Activated CD8-positive, alpha-beta memory T cell treated with anti-CD3 and anti-CD28 coated beads, Interleukin-2, amount 10 ng/mL, durations not matched to agents 7 days and 5 days (primary cell): ENCODE data around the gene GALNT18. TPM values are rescaled to one million over a fixed set of nuclear protein-coding genes. Genes with fewer than 3 reads are reported as not detected.

Source experiments
- ATAC-seq: fragments of 150-1000 bp; cut with Tn5 transposase; one replicate; pipeline ENCODE4 v1.10.0; 2021; ENCODE audit warnings: moderate library complexity
- CTCF ChIA-PET: fragments of 350-600 bp; sonication (Branson Sonifier 250); formaldehyde crosslinking; loops from one replicate; lab custom pipeline; 2021; ENCODE audit warnings: antibody characterized with exemption; lab: Charles Lee
- DNase-seq: peaks from one replicate; pipeline ENCODE4 v3.0.0-alpha.2; 2020
- H3K27ac Mint-ChIP-seq: one replicate; pipeline ENCODE4 v1.8.0; 2021; ENCODE audit warnings: mild to moderate bottlenecking, mixed read lengths
- H3K27me3 Mint-ChIP-seq: one replicate; pipeline ENCODE4 v1.8.0; 2021; ENCODE audit warnings: mixed read lengths
- H3K36me3 Mint-ChIP-seq: one replicate; pipeline ENCODE4 v1.8.0; 2021; ENCODE audit warnings: mild to moderate bottlenecking, mixed read lengths
- H3K4me1 Mint-ChIP-seq: one replicate; pipeline ENCODE4 v1.8.0; 2021; ENCODE audit warnings: mixed read lengths
- H3K4me3 Mint-ChIP-seq: one replicate; pipeline ENCODE4 v1.8.0; 2021; ENCODE audit warnings: mild to moderate bottlenecking, moderate library complexity, mixed read lengths
- H3K9me3 Mint-ChIP-seq: one replicate; pipeline ENCODE4 v1.8.0; 2022; ENCODE audit warnings: low read depth, mixed read lengths
- total RNA-seq, 2 experiments: library from RNA; stranded (reverse); gene quantifications; one replicate each; pipeline ENCODE4 v1.2.3, GENCODE V29; 2021

GALNT18 gene
- total RNA-seq, 2 experiments from 2014 or later, result 0.32 to 0.70 TPM

- no peak overlapping the region for H3K4me3 Mint-ChIP-seq
- H3K4me1 Mint-ChIP-seq, result peaks cover 12% of the 10 kb centered on the region
- CTCF ChIA-PET, result no interaction called here
- no peak for DNase-seq
- peaks cover 5% of the 10 kb centered on the region for H3K27me3 Mint-ChIP-seq
- no peak overlapping the region for H3K27ac Mint-ChIP-seq
- H3K9me3 Mint-ChIP-seq, result no peaks in the 10 kb centered on the region
- no peaks in the 10 kb centered on the region for H3K36me3 Mint-ChIP-seq
- no peak for ATAC-seq
Measured at GRCh38 chr11:11520231-11521015, 101.4 kb downstream of the GALNT18 start.

GRCh38 chr11:11519184-11519583, 102.6 kb downstream of the GALNT18 start:
- DNase-seq (no peak), ATAC-seq (no peak)
- CTCF ChIA-PET, result no interaction called here
- Mint-ChIP-seq H3K27ac (no peak overlapping the region), H3K27me3 (no peaks in the 10 kb centered on the region), H3K36me3 (no peaks in the 10 kb centered on the region), H3K4me3 (no peak overlapping the region), H3K4me1 (peaks cover 12% of the 10 kb centered on the region), H3K9me3 (no peaks in the 10 kb centered on the region)

GRCh38 chr11:11514246-11514645, 107.6 kb downstream of the GALNT18 start:
- ATAC-seq (no peak), DNase-seq (no peak)
- H3K9me3 Mint-ChIP-seq, result no peaks in the 10 kb centered on the region
- CTCF ChIA-PET, result no interaction called here
- H3K27ac Mint-ChIP-seq, result no peak overlapping the region
- no peaks in the 10 kb centered on the region for H3K36me3 Mint-ChIP-seq
- no peak overlapping the region for H3K4me3 Mint-ChIP-seq
- H3K4me1 Mint-ChIP-seq, result no peaks in the 10 kb centered on the region
- no peaks in the 10 kb centered on the region for H3K27me3 Mint-ChIP-seq

- Mint-ChIP-seq H3K9me3 (no peaks in the 10 kb centered on the region), H3K27me3 (peaks cover 2% of the 10 kb centered on the region), H3K36me3 (no peaks in the 10 kb centered on the region), H3K4me1 (no peaks in the 10 kb centered on the region), H3K4me3 (no peak overlapping the region), H3K27ac (no peak overlapping the region)
- DNase-seq (no peak), ATAC-seq (no peak)
- CTCF ChIA-PET, result no interaction called here
Measured at GRCh38 chr11:11513422-11513821, 108.4 kb downstream of the GALNT18 start.

GRCh38 chr11:11512929-11513328, 108.9 kb downstream of the GALNT18 start:
- H3K9me3 Mint-ChIP-seq, result no peaks in the 10 kb centered on the region
- H3K27ac Mint-ChIP-seq, result no peak overlapping the region

GRCh38 chr11:11512502-11512901, 109.3 kb downstream of the GALNT18 start:
- H3K4me3 Mint-ChIP-seq, result no peak overlapping the region
- ATAC-seq (no peak), DNase-seq (no peak)
- H3K4me1 Mint-ChIP-seq, result no peaks in the 10 kb centered on the region
- no peaks in the 10 kb centered on the region for H3K9me3 Mint-ChIP-seq
- CTCF ChIA-PET, result no interaction called here
- no peaks in the 10 kb centered on the region for H3K36me3 Mint-ChIP-seq
- no peak overlapping the region for H3K27ac Mint-ChIP-seq
- peaks cover 8% of the 10 kb centered on the region for H3K27me3 Mint-ChIP-seq

More at GRCh38 chr11:11512929-11513328, 108.9 kb downstream of the GALNT18 start:
- DNase-seq, result no peak
- Mint-ChIP-seq H3K36me3 (no peaks in the 10 kb centered on the region), H3K27me3 (peaks cover 3% of the 10 kb centered on the region), H3K4me1 (no peaks in the 10 kb centered on the region), H3K4me3 (no peak overlapping the region)
- CTCF ChIA-PET, result no interaction called here
- ATAC-seq, result no peak

GRCh38 chr11:11512090-11512489, 109.7 kb downstream of the GALNT18 start:
- CTCF ChIA-PET, result no interaction called here
- DNase-seq, result no peak
- Mint-ChIP-seq H3K9me3 (no peaks in the 10 kb centered on the region), H3K4me1 (no peaks in the 10 kb centered on the region), H3K27ac (no peak overlapping the region), H3K36me3 (no peaks in the 10 kb centered on the region), H3K27me3 (peaks cover 8% of the 10 kb centered on the region), H3K4me3 (no peak overlapping the region)
- no peak for ATAC-seq

GRCh38 chr11:11510939-11511338, 110.9 kb downstream of the GALNT18 start:
- ATAC-seq (no peak), DNase-seq (no peak)
- no peaks in the 10 kb centered on the region for H3K36me3 Mint-ChIP-seq
- H3K27ac Mint-ChIP-seq, result no peak overlapping the region
- no peaks in the 10 kb centered on the region for H3K4me1 Mint-ChIP-seq
- peaks cover 8% of the 10 kb centered on the region for H3K27me3 Mint-ChIP-seq
- CTCF ChIA-PET, result no interaction called here
- H3K4me3 Mint-ChIP-seq, result no peak overlapping the region
- H3K9me3 Mint-ChIP-seq, result no peaks in the 10 kb centered on the region

GRCh38 chr11:11505692-11506091, 116.1 kb downstream of the GALNT18 start:
- ATAC-seq (no peak), DNase-seq (no peak)
- Mint-ChIP-seq H3K9me3 (no peaks in the 10 kb centered on the region), H3K27ac (no peak overlapping the region), H3K4me1 (no peaks in the 10 kb centered on the region), H3K36me3 (no peaks in the 10 kb centered on the region), H3K27me3 (peaks cover 13% of the 10 kb centered on the region), H3K4me3 (no peak overlapping the region)
- CTCF ChIA-PET, result no interaction called here

- ATAC-seq (no peak), DNase-seq (no peak)
- Mint-ChIP-seq H3K36me3 (no peaks in the 10 kb centered on the region), H3K9me3 (no peaks in the 10 kb centered on the region), H3K27ac (no peak overlapping the region), H3K4me3 (no peak overlapping the region), H3K27me3 (peaks cover 13% of the 10 kb centered on the region), H3K4me1 (no peaks in the 10 kb centered on the region)
- CTCF ChIA-PET, result no interaction called here
Measured at GRCh38 chr11:11505190-11505589, 116.6 kb downstream of the GALNT18 start.

- DNase-seq (no peak), ATAC-seq (no peak)
- CTCF ChIA-PET, result no interaction called here
- H3K4me1 Mint-ChIP-seq, result no peaks in the 10 kb centered on the region
- H3K27ac Mint-ChIP-seq, result no peak overlapping the region
- no peaks in the 10 kb centered on the region for H3K36me3 Mint-ChIP-seq
- no peaks in the 10 kb centered on the region for H3K9me3 Mint-ChIP-seq
- H3K4me3 Mint-ChIP-seq, result no peak overlapping the region
- H3K27me3 Mint-ChIP-seq, result peaks cover 13% of the 10 kb centered on the region
Measured at GRCh38 chr11:11504071-11504470, 117.7 kb downstream of the GALNT18 start.

GRCh38 chr11:11502263-11502861, 119.4 kb downstream of the GALNT18 start:
- DNase-seq (no peak), ATAC-seq (no peak)
- peaks cover 5% of the 10 kb centered on the region for H3K27me3 Mint-ChIP-seq
- no peak overlapping the region for H3K27ac Mint-ChIP-seq
- no peaks in the 10 kb centered on the region for H3K9me3 Mint-ChIP-seq
- no peak overlapping the region for H3K4me3 Mint-ChIP-seq
- no peaks in the 10 kb centered on the region for H3K4me1 Mint-ChIP-seq
- CTCF ChIA-PET, result no interaction called here
- H3K36me3 Mint-ChIP-seq, result no peaks in the 10 kb centered on the region

GRCh38 chr11:11501546-11502262, 120.1 kb downstream of the GALNT18 start:
- no peak for ATAC-seq
- Mint-ChIP-seq H3K4me1 (no peaks in the 10 kb centered on the region), H3K9me3 (no peaks in the 10 kb centered on the region), H3K27me3 (peaks cover 5% of the 10 kb centered on the region), H3K36me3 (no peaks in the 10 kb centered on the region), H3K27ac (no peak overlapping the region), H3K4me3 (no peak overlapping the region)
- no peak for DNase-seq
- CTCF ChIA-PET, result no interaction called here
